Dermis blood vessel endothelial cell (primary cell): ENCODE measurements around the gene SH3GL1. TPM values are rescaled to one million over a fixed set of nuclear protein-coding genes. Genes with fewer than 3 reads are reported as not detected.

ENCODE experiments used
- DNase-seq: peaks from one replicate; pipeline ENCODE4 v3.0.0; 2010
- total RNA-seq: library from RNA; depleted of rRNA; stranded (reverse); fragments of >200 nt; gene quantifications from 2 replicates; pipeline ENCODE4 v1.2.3, GENCODE V29; 2014

Gene SH3GL1
- 38.6 and 102 TPM in 2 replicates for total RNA-seq

DNA sequence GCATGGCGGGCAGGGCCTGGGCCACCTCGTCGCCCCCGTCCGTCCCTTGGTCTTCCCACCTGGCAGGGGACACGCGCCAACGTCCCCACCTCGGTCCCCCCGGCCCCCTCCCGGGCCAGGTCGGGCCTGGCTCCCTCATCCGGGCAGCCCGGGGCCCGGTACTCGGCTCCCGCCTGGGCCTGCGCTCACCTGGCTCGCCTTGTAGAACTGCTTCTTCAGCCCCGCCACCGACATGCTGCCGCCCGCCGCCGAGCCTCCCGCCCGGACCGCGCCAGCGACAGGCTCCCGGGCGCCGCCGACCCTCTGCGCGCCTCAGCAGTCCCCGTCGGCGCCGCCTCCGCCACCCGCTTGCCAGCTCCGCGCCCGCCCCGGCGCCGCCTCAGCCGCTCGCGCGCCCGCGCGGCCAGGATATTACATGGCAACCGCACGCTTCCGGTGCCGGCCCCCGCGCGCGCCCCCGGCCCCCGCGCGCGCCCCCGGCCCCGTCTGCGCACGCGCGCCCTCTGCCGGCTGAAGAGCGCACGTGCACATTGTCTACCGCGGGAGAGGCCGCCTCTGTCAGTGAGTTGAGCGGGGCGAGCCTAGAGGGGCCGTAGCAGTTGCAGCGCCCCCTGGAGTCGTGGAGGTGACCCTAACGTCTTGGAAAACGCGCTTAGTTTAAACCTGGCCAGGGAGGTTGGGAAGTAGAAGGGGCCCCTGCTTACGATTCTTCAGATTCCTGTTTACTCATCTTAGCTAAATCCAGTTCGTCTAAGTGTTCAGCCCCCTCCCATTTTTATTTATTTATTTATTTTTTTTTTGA is at the start of gene SH3GL1:
Gene SH3GL1, minus strand, starts transcription at position 413 of the 802 bp plus-strand sequence. Its CDS starts 179 bp downstream, at position 234.
- peak; percentile 96 for DNase-seq

DNA sequence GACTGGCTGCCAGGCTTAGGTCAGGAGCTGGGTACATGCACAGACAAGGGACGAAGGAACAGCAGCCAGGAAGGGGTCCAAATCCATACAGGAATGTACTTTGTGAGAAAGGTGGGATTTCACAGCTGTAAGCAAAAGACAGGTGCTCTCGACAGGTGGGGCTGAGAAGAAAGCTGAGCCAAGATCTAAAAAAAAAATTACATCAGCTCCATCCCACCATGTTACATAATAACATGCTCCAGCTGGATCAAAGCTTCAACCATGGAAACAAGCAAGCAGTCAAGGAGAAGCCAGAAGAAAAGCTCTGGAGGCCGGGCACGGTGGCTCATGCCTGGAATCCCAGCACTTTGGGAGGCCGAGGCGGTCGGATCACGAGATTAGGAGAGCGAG is 49.3 kb upstream of the SH3GL1 start:
- no peak for DNase-seq

DNA sequence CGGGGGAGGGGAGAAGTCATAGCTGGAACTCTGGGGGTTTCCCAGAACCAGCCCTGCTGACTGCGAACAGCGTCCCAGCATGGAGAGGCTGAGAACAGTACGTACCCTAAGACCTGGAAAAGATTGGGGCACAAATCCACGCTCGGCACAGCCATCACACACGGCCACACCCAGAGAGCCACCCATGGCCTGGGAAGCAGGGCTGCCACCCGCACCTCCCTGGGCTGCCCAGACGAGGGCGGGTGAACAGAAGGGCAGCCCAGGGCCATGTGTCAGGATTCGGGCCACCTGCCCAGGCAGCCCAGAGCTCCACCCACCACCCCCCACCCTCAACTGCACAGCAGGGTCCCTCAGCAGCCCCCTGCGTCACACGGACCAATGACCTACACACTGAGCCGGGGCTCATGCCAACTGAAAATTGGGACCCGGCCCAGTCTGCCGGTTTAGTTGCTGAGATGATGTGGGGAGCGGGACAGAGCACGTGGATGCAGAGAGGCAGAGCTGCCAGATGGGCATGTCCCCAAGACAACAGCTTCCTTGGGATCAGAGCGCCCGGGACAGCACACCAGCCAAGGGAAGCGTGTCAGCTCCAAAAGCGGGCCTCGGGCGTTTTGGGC is 48.8 kb upstream of the SH3GL1 start:
- DNase-seq: no peak

DNA sequence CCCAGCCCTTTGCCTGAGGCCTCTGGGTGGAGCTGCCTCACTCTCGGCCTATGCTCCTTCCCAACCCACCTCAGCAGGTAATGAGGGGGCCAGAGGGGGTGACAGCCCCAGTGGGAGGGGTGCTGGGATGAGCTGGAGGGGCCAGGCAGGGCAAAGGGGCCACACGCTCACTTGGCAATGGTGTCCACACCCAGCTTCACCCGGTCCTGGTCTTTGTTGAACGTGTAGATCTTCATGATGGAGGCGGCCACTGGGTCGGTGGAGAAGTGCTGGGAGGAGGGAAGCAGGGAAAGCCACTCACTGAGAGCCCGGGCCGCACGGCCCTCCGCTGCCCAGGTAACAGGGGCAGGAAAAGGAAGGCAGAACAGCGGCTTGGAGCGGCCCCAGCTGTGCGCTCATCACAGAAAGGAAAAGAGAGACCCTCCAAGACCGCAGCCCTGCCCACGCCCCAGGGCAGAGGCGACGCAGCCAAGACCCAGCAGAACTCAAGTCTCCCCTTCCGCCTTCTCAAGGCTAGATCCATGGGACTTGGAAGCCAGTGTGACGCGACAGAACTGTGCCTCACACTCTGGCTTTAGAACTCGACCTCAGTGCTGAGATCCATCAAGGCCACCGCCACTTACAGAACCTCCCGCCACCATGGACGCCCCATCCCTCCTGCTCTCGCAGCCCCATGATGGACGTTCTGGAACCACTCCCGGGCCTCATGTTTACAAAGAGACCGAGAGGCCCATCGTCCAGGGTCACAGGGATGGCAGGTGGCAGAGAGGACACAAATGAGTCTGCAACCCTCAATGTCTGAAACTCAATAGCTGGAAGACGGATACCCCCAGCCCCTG is 48.0 kb upstream of the SH3GL1 start:
- no peak for DNase-seq

DNA sequence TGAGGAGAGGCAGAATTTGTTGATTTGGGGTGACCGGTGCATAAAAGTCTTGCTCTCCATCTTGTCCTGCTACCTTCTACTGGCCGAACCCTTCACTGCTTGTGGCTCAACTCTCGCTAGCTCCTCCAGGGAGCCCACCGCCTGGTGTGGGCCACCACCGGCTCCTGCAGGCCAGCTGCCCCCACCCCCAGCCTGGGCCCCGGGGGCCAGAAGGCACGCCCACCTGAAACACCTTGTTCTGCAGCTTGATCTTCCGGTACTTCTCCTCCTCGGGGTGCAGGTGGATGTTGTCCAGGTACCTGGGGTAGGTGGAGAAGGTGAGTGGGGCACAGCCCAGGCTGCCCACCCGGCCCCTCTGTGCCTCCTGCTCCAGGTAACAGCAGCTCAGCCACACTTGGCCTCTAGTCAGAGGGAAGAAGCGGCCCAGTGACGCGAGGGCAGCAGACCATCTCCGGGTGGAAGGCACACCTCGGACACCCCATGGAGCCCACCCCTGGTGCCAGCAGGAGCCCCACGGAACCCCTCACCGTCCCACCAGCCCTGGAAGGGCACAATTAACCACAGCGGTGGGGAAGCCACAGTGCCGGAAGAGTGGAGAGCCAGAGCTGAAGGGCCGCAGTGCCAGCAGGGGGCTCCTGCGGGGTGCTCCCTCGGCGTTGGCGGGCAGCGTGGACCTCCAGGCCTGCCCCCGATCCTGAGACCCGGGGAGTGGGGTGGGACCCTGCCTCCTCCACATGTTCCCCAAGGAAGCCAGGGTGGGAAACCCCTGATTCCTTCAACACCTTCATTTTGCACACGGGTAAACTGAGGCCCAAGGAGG is 47.2 kb upstream of the SH3GL1 start:
- no peak for DNase-seq

- no peak for DNase-seq
Observed at GRCh38 chr19:4446704-4447200, 46.4 kb upstream of the SH3GL1 start.

GRCh38 chr19:4445963-4446703 is 45.8 kb upstream of the SH3GL1 start:
- DNase-seq: no peak

DNA sequence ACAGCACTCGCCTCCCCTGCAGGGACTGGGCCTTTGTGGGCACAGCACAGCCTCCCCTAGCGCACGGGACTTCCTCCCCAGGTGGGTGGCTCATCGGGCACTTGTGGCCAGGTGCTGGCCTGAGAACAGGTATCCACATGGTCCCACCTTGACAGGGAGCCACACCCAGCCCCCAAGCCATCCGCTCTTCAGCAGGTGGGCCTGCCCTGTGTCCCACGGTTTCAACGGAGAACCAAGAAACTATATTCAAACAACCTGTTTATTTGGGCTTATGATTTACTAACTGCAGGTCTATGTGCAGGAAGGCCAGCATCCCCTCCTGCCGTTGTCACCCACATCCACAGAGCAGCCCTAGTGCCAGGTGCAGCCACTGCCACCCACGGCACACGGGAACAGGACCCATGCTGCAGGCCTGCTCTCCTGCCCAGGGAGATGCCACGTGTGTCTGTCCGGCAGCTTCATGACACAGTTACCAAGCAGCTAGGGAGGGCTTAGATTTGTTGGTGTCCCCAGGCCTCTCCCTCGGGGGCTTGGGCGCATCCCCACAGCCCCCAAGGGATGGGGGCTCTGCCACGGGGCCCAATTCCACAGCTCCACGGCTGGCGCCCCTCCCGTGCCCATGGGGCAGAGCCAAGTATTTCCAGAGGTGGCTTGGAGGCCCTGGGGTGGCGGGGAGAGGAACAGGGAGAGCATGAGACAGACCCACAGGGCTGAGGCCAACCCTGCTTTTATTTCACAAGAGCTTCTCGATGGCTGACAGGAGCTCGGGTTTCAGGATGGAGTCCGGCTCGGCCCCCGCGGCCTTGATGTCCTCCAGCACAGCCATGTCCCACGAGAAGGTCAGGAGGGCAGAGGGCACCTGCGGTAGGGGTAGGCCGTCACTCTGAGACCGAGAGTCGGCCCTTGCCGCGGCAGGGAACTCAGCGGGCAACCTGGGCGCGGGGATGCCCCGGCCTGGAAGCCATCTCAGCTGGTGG is 44.7 kb upstream of the SH3GL1 start:
- no peak for DNase-seq

DNA sequence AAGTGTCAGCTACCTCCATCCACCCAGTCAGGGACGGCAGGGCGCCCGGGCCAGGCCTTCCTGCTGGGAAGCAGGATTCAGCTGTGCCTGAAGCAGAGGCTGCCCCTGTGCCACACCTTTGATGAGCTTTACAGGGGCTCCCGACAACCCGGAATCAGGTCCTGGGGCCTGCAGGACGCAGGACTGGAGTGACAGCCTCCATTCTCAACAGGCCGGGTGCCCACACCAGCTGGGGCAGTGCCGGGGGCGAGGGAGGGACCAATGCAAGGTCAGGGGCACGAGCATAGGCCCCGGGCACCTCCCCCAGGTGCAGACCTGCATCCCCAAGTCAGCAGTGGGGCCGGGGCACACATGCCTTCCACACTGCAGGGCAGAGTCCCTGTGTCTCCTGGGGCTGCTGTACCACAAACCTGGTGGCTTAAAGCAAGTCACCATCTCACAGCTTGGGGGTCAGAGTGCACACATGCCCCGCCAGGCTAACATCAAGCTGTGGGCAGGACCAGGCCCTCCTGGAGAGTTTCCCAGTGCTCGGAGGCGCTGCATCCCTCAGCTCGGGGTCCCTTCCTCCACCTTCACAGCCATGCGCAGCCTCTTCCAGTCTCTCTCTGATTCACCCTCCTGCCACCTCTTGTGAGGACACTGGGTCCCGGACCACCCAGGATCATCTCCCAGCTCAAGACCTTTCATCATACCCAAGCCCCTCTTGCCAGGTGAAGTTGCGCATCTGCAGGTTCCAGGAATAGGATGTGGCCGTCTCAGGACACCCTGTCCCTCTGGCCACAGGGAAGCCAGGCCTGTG is 43.8 kb upstream of the SH3GL1 start:
- no peak for DNase-seq

- no peak for DNase-seq
Observed at GRCh38 chr19:4443188-4443587, 42.8 kb upstream of the SH3GL1 start.

GRCh38 chr19:4442819-4443146 is 42.4 kb upstream of the SH3GL1 start:
- DNase-seq: no peak

DNA sequence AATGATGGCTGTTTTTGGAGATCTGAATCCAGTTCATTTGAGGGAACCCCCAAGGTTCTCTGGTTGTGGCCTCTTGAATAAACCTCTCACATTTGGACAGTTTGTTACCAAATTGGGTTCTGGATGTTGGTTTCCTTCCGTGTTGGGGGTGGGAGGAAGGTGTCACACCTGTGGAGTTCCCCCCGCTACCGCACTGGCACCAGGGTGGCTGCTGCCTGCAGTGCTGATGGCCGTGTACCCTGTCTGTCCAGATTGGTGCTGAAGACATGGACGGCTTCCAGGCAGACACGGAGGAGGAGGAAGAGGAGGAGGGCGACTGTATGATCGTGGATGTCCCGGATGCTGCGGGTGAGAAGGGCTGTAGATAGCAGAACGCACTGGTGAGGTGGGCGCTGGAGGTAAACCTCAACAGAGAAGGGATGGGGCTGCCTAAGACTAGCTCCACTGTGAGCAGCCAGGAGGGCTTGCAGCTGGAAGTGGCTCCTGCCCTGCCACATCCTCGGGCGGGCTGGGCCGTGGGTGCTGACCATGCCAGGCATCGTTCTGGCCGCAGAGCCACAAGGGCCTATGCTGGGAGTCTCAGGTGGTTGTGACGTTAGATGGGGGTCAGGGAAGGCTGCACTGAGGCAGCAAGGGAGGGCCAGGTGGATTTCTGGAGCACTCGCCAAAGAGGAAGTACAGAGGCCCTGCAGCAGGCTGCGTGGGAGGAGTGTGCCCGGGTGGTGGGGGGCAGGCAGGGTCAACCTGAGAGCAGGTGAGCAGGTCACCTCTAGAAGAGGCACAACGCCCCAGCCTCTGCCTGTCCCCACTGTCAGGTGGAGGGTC is 41.9 kb upstream of the SH3GL1 start:
- DNase-seq: no peak

DNA sequence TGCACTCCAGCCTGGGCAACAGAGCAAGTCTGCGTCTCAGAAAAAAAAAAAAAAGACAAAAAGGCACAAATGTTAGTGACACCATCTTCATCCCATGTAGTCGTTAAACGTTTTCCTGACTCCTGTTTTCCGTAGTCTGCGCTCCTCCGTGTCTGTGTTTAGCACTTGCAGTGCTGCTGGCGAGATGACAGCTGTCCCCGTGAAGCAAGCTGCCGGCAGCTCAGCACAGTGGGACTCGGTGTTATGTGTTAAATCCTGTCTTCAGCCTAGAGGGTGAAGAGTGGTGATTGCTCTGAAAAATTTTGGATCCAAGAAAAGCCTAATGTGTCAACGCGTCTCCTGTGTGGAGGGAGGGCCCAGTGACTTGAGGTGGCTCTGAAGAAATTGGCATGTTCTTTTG is 38.9 kb upstream of the SH3GL1 start:
- DNase-seq: no peak

GRCh38 chr19:4437103-4437502 is 36.8 kb upstream of the SH3GL1 start:
- DNase-seq: no peak

- no peak for DNase-seq
Observed at GRCh38 chr19:4436231-4436630, 35.9 kb upstream of the SH3GL1 start.

DNA sequence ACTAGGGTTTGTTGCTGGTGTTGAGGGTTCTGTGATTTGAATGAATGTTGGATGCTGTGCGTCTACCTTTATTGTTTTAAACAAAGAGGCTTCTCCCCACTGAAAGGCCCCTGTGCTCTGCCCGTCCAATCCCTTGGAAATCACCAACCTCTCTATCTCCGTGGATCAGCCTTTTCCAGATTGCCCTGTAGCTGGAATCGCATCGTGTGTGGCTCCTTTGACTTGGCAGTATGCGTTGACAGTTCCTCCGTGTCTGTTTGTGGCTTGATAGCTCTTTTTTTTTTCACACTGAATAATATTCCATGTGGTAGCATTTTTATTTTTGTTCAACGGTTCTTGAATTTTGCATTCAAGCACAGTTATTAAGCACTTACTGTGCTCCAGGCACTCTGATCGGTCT is 34.0 kb upstream of the SH3GL1 start:
- DNase-seq: no peak

- no peak for DNase-seq
Observed at GRCh38 chr19:4432918-4433506, 32.7 kb upstream of the SH3GL1 start.
